Subcutaneous abdominal adipose tissue (tissue), 5 donors: Measurements from ENCODE around the gene SFI1.

Experiments
- H3K27ac ChIP-seq: one replicate; pipeline ENCODE4 v1.7.0; 2013; ENCODE audit warnings: low read depth, mild to moderate bottlenecking, inconsistent platforms, low read length, moderate library complexity
- H3K27me3 ChIP-seq, 5 donors: one replicate each; pipeline ENCODE4 v1.7.0; 2013; ENCODE audit warnings: low read length in 5 of 5, inconsistent platforms in 1 of 5; ENCODE audit not compliant: control insufficient read depth in 5 of 5, insufficient read depth in 4 of 5
- H3K36me3 ChIP-seq, 5 donors: one replicate each; pipeline ENCODE4 v1.7.0; 2013; ENCODE audit warnings: low read length in 5 of 5; ENCODE audit not compliant: control insufficient read depth in 5 of 5, insufficient read depth in 5 of 5
- H3K4me1 ChIP-seq, 5 donors: one replicate each; pipeline ENCODE4 v1.7.0; 2013; ENCODE audit warnings: low read length in 5 of 5, mild to moderate bottlenecking in 3 of 5, moderate library complexity in 1 of 5; ENCODE audit not compliant: control insufficient read depth in 5 of 5, insufficient read depth in 5 of 5
- H3K4me3 ChIP-seq, 5 donors: one replicate each; pipeline ENCODE4 v1.7.0; 2013; ENCODE audit warnings: low read length in 5 of 5, low read depth in 1 of 5
- H3K9ac ChIP-seq, 5 donors: one replicate each; pipeline ENCODE4 v1.7.0; 2013; ENCODE audit warnings: low read length in 5 of 5, mild to moderate bottlenecking in 4 of 5, moderate library complexity in 3 of 5
- H3K9me3 ChIP-seq, 5 donors: one replicate each; pipeline ENCODE4 v1.7.0; 2013; ENCODE audit warnings: low read length in 5 of 5; ENCODE audit not compliant: control insufficient read depth in 5 of 5
- donor health status: healthy.
- donor health status: healthy.
- donor health status: healthy.
- donor health status: healthy.
- donor health status: healthy.

Gene SFI1

DNA sequence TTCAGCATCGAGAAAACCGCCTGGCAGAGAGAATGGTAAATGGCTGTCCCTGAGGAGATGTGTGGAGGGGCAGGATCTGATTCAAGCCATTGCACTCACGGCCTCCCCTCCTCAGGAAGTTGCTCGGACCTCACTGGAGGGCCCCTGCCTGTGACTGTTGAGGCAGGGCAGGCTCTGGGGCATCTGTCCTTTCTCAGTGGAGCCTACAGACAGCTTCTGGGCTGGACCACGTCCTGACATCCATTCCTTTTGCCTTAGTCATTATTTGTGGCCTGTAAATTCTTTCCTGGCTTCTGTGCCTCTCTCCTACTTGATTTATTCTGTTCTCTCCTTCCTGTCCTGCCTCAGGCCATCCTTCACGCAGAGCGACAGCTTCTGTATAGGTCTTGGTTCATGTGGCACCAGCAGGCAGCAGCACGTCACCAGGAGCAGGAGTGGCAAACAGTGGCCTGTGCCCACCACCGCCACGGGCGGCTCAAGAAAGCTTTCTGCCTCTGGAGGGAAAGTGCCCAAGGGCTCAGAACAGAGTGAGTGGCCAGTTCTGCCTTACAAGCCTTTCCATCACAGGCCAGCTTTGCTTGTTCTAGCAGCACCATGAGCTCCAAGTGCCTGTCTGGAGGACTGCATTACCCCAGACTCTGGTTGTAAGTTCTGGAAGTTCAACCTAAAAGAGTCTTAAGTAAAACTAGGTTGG, 106.1 kb downstream of the SFI1 start:
- Histone ChIP-seq H3K36me3 (peaks cover 0 to 30% (median 13%) of the 10 kb centered on the region in 5 donors), H3K4me1 (peaks cover 0 to 5% (median 0%) of the 10 kb centered on the region in 5 donors), H3K4me3 (no peak overlapping the region), H3K27ac (no peak overlapping the region), H3K9ac (no peak overlapping the region), H3K9me3 (no peaks in the 10 kb centered on the region), H3K27me3 (no peaks in the 10 kb centered on the region)

DNA sequence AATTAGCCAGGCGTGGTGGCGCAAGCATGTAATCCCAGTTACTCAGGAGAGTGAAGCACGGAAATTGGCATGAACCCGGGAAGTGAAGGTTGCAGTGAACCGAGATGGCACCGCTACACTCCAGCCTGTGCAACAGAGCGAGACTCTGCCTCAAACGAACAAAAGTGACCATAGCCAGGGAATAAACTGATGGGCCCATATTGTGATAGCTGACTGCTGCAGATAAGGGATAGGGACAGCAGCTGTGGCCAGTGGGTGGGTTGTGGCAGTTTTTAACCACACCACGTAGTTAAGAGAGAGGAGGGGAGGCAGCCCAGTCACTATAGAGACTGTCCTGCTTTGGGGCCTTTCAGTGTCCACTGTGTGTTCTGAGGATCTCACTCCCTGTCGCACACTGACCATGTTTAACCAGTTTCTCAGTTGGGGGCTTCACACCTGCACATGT, 106.8 kb downstream of the SFI1 start:
- Histone ChIP-seq H3K36me3 (peaks cover 0 to 36% (median 13%) of the 10 kb centered on the region in 5 donors), H3K4me3 (no peak overlapping the region), H3K27ac (no peak overlapping the region)

DNA sequence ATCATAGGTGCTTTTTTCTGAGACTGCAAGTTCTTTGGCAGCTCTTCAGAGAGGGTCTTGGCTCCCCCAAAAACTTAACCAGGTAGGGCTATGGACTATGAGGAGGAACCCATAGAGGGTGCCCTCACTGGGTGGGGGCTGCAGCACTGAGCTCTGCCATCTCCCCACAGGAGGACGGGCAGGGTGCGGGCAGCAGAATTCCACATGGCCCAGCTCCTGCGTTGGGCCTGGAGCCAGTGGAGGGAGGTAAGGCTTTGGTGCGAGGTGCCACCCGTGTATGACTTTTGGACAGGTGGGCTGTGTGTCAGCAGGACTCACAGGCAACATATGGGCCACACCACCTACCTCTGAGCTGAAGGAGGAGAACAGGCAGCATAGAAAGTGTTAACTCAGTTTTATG, 107.2 kb downstream of the SFI1 start:
- Histone ChIP-seq H3K36me3 (peaks cover 0 to 38% (median 13%) of the 10 kb centered on the region in 5 donors), H3K4me1 (peaks cover 0 to 5% (median 0%) of the 10 kb centered on the region in 5 donors), H3K9ac (no peak overlapping the region), H3K27ac (no peak overlapping the region), H3K27me3 (no peaks in the 10 kb centered on the region), H3K9me3 (no peaks in the 10 kb centered on the region), H3K4me3 (no peak overlapping the region)

More for the DNA sequence above, 106.8 kb downstream of the SFI1 start:
- H3K27me3 ChIP-seq = no peaks in the 10 kb centered on the region
- H3K9me3 ChIP-seq = no peaks in the 10 kb centered on the region
- peaks cover 0 to 5% (median 0%) of the 10 kb centered on the region in 5 donors for H3K4me1 ChIP-seq
- no peak overlapping the region for H3K9ac ChIP-seq

DNA sequence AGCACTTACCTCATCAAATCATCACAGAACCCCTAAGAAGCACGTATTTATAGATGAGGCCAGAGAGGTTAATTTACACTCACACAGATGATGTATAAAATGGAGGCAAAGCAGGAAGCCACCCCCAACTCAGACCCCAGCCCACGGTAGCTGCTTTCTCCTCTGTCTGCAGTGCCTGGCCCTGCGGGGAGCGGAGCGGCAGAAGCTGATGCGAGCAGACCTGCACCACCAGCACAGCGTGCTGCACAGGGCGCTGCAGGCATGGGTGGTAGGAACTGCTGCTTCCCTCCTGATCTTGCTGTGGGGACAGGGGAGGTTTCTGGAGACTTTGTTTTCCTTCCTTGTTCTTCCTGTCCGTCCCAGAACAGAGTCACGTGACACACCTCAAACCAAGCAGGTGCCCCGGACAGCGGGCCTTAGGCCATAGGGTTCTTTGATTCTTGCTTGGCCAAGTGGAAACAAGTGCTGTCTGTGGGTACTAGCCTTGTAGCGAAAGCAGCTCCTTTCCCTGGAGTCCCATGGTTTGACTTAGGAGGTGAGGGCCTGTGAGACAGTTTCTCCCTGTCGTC, 107.9 kb downstream of the SFI1 start:
- no peaks in the 10 kb centered on the region for H3K27me3 ChIP-seq
- H3K4me1 ChIP-seq = peaks cover 0 to 5% (median 0%) of the 10 kb centered on the region in 5 donors
- no peak overlapping the region for H3K9ac ChIP-seq
- no peak overlapping the region for H3K27ac ChIP-seq
- peaks cover 0 to 38% (median 13%) of the 10 kb centered on the region in 5 donors for H3K36me3 ChIP-seq
- no peaks in the 10 kb centered on the region for H3K9me3 ChIP-seq
- no peak overlapping the region for H3K4me3 ChIP-seq

DNA sequence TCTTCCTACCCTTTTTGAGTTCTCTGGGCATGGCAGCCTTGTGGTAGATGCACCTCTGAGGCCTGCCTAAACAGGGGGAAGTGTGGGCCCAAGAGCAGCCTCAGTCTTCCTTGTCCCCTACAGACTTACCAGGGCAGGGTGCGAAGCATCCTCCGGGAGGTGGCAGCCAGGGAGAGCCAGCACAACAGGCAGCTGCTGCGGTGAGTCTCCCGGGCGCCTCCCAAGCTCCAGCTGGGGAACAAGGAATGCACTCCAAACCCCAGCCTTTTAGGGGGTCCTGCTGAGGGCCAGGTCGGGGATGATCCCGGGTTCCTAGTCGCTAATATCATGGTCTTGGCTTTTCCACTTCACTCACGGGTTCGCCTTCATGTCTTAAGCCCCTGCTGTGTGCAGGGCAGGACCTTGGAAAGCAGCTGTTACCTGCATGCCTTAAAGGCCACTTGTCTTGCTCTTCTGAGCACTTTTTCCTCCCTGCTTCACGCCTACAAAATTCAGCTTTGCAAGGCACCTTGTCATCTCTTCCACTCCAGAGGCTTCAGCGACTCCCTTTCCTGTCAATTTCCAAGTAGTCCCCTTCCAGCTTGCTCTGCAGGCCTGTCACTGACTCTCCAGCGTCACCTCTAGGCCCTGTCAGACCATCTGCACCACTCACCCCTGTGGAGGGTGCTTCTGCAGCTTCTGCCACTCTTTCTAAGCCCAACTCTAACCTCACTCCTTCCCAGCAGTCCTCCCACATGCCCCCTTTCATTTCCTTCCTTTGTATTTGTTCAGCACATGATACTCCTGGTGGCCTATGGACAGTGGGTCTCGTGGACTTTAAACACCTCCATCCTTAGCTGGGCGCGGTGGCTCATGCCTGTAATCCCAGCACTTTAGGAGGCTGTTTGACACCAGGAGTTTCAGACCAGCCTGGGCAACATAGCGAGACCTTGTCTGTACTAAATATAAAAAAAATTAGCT, 108.7 kb downstream of the SFI1 start:
- Histone ChIP-seq H3K36me3 (peaks cover 0 to 38% (median 13%) of the 10 kb centered on the region in 5 donors), H3K4me3 (no peak overlapping the region), H3K27me3 (no peaks in the 10 kb centered on the region), H3K27ac (no peak overlapping the region), H3K9ac (no peak overlapping the region), H3K4me1 (peaks cover 0 to 5% (median 0%) of the 10 kb centered on the region in 5 donors), H3K9me3 (no peaks in the 10 kb centered on the region)

DNA sequence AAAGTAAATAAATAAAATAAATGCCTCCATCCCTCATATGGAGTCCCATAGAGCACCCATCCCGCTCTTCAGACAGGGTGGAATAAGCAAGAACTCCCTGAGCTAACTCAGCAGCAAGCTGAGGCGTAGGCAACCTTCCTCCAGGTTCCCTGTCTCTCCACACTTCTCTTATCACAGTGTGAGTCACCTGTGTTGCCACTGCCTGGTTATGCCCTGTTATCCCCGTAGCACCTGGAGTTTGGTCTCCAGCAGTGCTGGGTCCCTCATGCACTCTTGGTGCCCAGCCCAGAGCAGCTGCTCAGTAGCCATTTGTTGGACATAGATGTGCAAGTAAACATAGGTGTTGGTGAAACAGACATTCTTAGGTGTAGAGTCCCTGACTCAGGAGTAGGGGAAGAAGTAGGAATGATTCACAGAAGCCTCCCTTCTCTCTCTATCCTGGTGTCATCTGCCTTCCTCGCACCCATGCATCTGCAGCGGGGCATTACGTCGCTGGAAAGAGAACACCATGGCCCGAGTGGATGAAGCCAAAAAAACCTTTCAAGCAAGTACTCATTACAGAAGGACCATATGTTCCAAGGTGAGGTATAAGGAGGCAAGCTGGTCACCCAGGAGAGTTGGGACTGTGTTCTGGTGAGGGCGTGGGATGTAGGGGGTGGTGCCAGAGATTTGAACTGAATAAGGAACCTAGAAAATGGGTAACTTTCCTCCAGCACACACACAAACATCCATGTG, 109.7 kb downstream of the SFI1 start:
- Histone ChIP-seq H3K4me1 (peaks cover 0 to 11% (median 3%) of the 10 kb centered on the region in 5 donors), H3K9me3 (no peaks in the 10 kb centered on the region), H3K36me3 (peaks cover 0 to 45% (median 13%) of the 10 kb centered on the region in 5 donors), H3K27me3 (no peaks in the 10 kb centered on the region), H3K27ac (no peak overlapping the region), H3K4me3 (no peak overlapping the region), H3K9ac (no peak overlapping the region)

DNA sequence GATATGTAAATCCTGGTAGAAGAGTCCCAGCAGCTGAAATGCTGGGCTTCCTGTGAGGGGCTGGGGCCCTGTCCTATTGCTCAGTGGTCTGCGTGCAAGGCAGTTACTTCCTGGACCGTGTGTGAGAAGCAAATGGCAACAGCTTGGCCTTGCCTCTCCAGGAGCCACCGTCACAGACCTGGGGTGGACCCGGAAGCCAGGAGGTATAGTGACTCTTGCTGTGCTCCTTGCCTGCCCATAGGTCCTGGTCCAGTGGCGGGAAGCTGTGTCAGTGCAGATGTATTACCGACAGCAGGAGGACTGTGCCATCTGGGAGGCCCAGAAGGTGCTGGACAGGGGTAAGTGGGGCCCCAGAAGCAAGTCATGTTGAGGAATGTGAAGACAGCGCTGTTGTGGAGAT, 111.4 kb downstream of the SFI1 start:
- Histone ChIP-seq H3K27ac (no peak overlapping the region), H3K4me1 (peaks cover 0 to 6% (median 3%) of the 10 kb centered on the region in 5 donors), H3K4me3 (no peak overlapping the region), H3K36me3 (peaks cover 0 to 46% (median 9%) of the 10 kb centered on the region in 5 donors), H3K9ac (no peak overlapping the region), H3K9me3 (no peaks in the 10 kb centered on the region), H3K27me3 (no peaks in the 10 kb centered on the region)

DNA sequence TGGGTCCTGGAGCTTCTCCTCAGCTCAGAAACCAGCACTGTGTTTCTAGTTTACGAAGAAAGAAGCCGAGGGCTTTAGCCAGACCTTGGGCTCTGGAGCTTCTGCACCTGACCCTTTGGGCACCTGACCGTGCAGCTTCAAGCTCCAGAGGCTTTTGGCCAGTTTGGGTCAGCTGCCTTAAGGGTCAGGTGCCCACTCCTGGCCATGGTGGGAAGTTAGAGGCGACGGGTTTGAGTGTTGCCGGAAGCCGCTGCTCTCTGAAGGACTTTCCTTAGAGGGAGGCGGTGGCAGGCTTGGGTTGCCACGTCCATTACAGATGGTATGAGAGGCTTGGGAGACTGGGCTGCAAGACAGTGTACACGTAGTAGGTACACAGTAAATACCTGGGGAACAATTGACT, 113.4 kb downstream of the SFI1 start:
- no peaks in the 10 kb centered on the region for H3K27me3 ChIP-seq
- no peak overlapping the region for H3K4me3 ChIP-seq
- H3K9ac ChIP-seq = no peak overlapping the region
- H3K36me3 ChIP-seq = peaks cover 0 to 31% (median 7%) of the 10 kb centered on the region in 5 donors
- H3K27ac ChIP-seq = no peak overlapping the region
- peaks cover 0 to 14% (median 12%) of the 10 kb centered on the region in 5 donors for H3K4me1 ChIP-seq
- no peaks in the 10 kb centered on the region for H3K9me3 ChIP-seq

DNA sequence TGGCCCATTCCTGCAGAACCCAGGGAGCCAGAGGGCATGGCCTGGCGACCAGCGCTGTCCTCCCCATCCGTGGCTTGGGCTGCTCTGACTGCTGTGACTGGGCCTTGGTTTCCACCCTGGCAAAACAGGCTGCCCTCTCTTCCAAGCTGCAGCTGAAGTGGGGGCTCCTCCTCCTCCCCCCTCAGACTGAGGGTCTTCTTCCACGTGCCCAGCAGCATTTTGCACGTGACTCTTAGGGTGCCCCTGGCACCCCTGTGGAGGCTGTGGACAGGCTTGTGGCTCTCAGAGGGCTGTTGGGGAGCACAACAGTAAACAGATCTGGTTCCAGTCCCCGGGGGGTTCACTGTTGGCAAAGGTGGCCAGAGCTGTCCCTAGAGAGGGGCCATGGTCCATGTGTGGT, 114.3 kb downstream of the SFI1 start:
- Histone ChIP-seq H3K9ac (no peak overlapping the region), H3K4me1 (peaks cover 4 to 23% (median 21%) of the 10 kb centered on the region in 5 donors), H3K4me3 (no peak overlapping the region), H3K9me3 (no peaks in the 10 kb centered on the region), H3K36me3 (peaks cover 0 to 25% (median 5%) of the 10 kb centered on the region in 5 donors), H3K27me3 (no peaks in the 10 kb centered on the region), H3K27ac (no peak overlapping the region)
